GM13977 (cell line): ENCODE data around the gene STOML1.

ENCODE experiments used
- DNase-seq: peaks from one replicate; pipeline ENCODE4 v3.0.0; 2012; ENCODE audit warnings: low spot score
- CTCF ChIP-seq: IDR thresholded peaks from 2 replicates; pipeline ENCODE4 v1.5.1; 2012; ENCODE audit warnings: mild to moderate bottlenecking, control low read depth; ENCODE audit not compliant: insufficient read depth; ENCODE audit errors: extremely low read depth, missing control alignments
- in situ Hi-C: fragments of 300-500 bp; cut with MboI; formaldehyde crosslinking; loops from one replicate; pipeline ENCODE4 v1.12.0; 2022; ENCODE audit warnings: low sequenced_read_pairs, low pct_unique_long_range_greater_than_20kb, mixed read lengths, inconsistent platforms; ENCODE audit not compliant: unreplicated experiment

STOML1 gene

GRCh38 chr15:74032046-74032445, 40.0 kb upstream of the STOML1 start:
- in situ Hi-C loops, result no loop called here
- no peak for DNase-seq
- no peak for TF ChIP-seq CTCF

- no peak for DNase-seq
Measured at GRCh38 chr15:74028646-74029045, 36.6 kb upstream of the STOML1 start.

GRCh38 chr15:74027688-74028087, 35.6 kb upstream of the STOML1 start:
- in situ Hi-C loops, result no loop called here
- no peak for DNase-seq

More at GRCh38 chr15:74028646-74029045, 36.6 kb upstream of the STOML1 start:
- in situ Hi-C loops, result no loop called here
- TF ChIP-seq CTCF, result no peak

GRCh38 chr15:74025436-74025835, 33.3 kb upstream of the STOML1 start:
- in situ Hi-C loops, result no loop called here
- DNase-seq, result no peak
- no peak for TF ChIP-seq CTCF

More at GRCh38 chr15:74027688-74028087, 35.6 kb upstream of the STOML1 start:
- TF ChIP-seq CTCF, result no peak

- no peak for DNase-seq
- TF ChIP-seq CTCF, result no peak
- in situ Hi-C loops, result no loop called here
Measured at GRCh38 chr15:74024687-74025086, 32.6 kb upstream of the STOML1 start.

GRCh38 chr15:74022706-74023470, 30.8 kb upstream of the STOML1 start:
- no peak for DNase-seq
- in situ Hi-C loops, result no loop called here
- no peak for TF ChIP-seq CTCF

GRCh38 chr15:74019734-74020133, 27.6 kb upstream of the STOML1 start:
- no peak for DNase-seq
- no peak for TF ChIP-seq CTCF
- in situ Hi-C loops, result no loop called here
